Smooth muscle cell (in vitro differentiated cells): ENCODE results near the gene PDE9A. TPM values are rescaled to one million over a fixed set of nuclear protein-coding genes. Genes with fewer than 3 reads are reported as not detected.
"Not testable (repeated sequence)": the region's sequence is repeated elsewhere in the genome, so short reads cannot be mapped to it uniquely, and the experiment has no call there.

ENCODE experiments used
- DNase-seq: peaks from one replicate; lab custom pipeline; 2025; ENCODE audit not compliant: unreplicated experiment; lab: John Stamatoyannopoulos, UW
- H2AFZ ChIP-seq: fragments of 200-600 bp; sonication (generic); 2 replicates; pipeline ENCODE4 v1.6.0; 2016; ENCODE audit warnings: antibody characterized with exemption, low read depth, mild to moderate bottlenecking
- H3F3A ChIP-seq: fragments of 200-600 bp; sonication (generic); 2 replicates; pipeline ENCODE4 v1.6.0; 2017; ENCODE audit warnings: antibody characterized with exemption, low read depth
- H3K27ac ChIP-seq: fragments of 200-600 bp; sonication (generic); 2 replicates; pipeline ENCODE4 v1.5.1; 2016; ENCODE audit warnings: low read depth, mild to moderate bottlenecking
- H3K27me3 ChIP-seq: fragments of 200-600 bp; sonication (generic); 2 replicates; pipeline ENCODE4 v1.6.1; 2016; ENCODE audit warnings: low read depth, mild to moderate bottlenecking
- H3K36me3 ChIP-seq: fragments of 200-600 bp; sonication (generic); 2 replicates; pipeline ENCODE4 v1.5.1; 2016; ENCODE audit warnings: low read depth
- H3K4me1 ChIP-seq: fragments of 200-600 bp; sonication (generic); 2 replicates; pipeline ENCODE4 v1.5.1; 2016; ENCODE audit warnings: low read depth
- H3K4me2 ChIP-seq: fragments of 200-600 bp; sonication (generic); 2 replicates; pipeline ENCODE4 v1.6.0; 2016; ENCODE audit warnings: mild to moderate bottlenecking
- H3K4me3 ChIP-seq: fragments of 200-600 bp; sonication (generic); 2 replicates; pipeline ENCODE4 v1.5.1; 2016; ENCODE audit warnings: mild to moderate bottlenecking
- H3K79me2 ChIP-seq: fragments of 200-600 bp; sonication (generic); 2 replicates; pipeline ENCODE4 v1.6.0; 2016; ENCODE audit warnings: low read depth, mild to moderate bottlenecking
- H3K9ac ChIP-seq: fragments of 200-600 bp; sonication (generic); 2 replicates; pipeline ENCODE4 v1.6.0; 2016; ENCODE audit warnings: low read depth
- H3K9me3 ChIP-seq: fragments of 200-600 bp; sonication (generic); replicated peaks from 2 replicates; pipeline ENCODE4 v1.5.1; 2016; ENCODE audit warnings: low read depth
- H4K20me1 ChIP-seq: fragments of 200-600 bp; sonication (generic); 2 replicates; pipeline ENCODE4 v1.6.0; 2016; ENCODE audit warnings: low read depth
- CTCF ChIP-seq: fragments of 200-600 bp; sonication (generic); IDR thresholded peaks from 2 replicates; pipeline ENCODE4 v1.5.1; 2017; ENCODE audit warnings: borderline replicate concordance, mild to moderate bottlenecking, antibody characterized with exemption; ENCODE audit not compliant: insufficient read depth, poor library complexity, severe bottlenecking
- whole genome bisulfite sequencing: methylation state at CpG from one replicate; pipeline ENCODE4 v1.1.7; 2016; ENCODE audit warnings: low lambda C conversion rate; 5-methylcytosine and 5-hydroxymethylcytosine counted together
- polyA plus RNA-seq: library from polyadenylated mRNA; unstranded; fragments of >200 nt; fragmentation: Nextera tagmentation; extraction: Ambion mirVana; gene quantifications from 2 replicates; pipeline ENCODE4 v1.2.1, GENCODE V29; 2016
- total RNA-seq: library from RNA; depleted of rRNA; stranded (reverse); fragments of >200 nt; gene quantifications from 2 replicates; pipeline ENCODE4 v1.2.3, GENCODE V29; 2014

Gene PDE9A
- total and polyA plus RNA-seq, 2 experiments from 2014 or later: 4.3 to 12.3 TPM

GRCh38 chr21:42711667-42712066, 58.2 kb downstream of the PDE9A start:
- TF ChIP-seq CTCF: no peak
- no peaks in the 10 kb centered on the region for H3K36me3 ChIP-seq
- no peaks in the 10 kb centered on the region for H3K4me1 ChIP-seq
- H3K9ac ChIP-seq: no peak overlapping the region
- no peak overlapping the region for H2AFZ ChIP-seq
- no peak overlapping the region for H3K4me2 ChIP-seq
- no peaks in the 10 kb centered on the region for H3F3A ChIP-seq
- DNase-seq: no peak
- no peaks in the 10 kb centered on the region for H3K27me3 ChIP-seq
- H3K4me3 ChIP-seq: no peak overlapping the region
- H3K9me3 ChIP-seq: no peaks in the 10 kb centered on the region
- 96% methylated on average over 4 of the region's 4 CpGs for WGBS
- H3K79me2 ChIP-seq: no peaks in the 10 kb centered on the region
- no peaks in the 10 kb centered on the region for H4K20me1 ChIP-seq
- H3K27ac ChIP-seq: no peak overlapping the region

- 95% methylated on average over 7 of the region's 7 CpGs for WGBS
Measured at GRCh38 chr21:42715427-42715826, 62.0 kb downstream of the PDE9A start.

GRCh38 chr21:42716074-42716473, 62.7 kb downstream of the PDE9A start:
- DNase-seq: no peak
- no peak for TF ChIP-seq CTCF
- 93% methylated on average over 3 of the region's 3 CpGs for WGBS
- H3K4me3 ChIP-seq: no peak overlapping the region
- H3F3A ChIP-seq: no peaks in the 10 kb centered on the region
- no peak overlapping the region for H3K4me2 ChIP-seq
- no peaks in the 10 kb centered on the region for H3K79me2 ChIP-seq
- no peak overlapping the region for H3K27ac ChIP-seq
- H3K4me1 ChIP-seq: no peaks in the 10 kb centered on the region
- no peaks in the 10 kb centered on the region for H4K20me1 ChIP-seq
- no peaks in the 10 kb centered on the region for H3K27me3 ChIP-seq
- H3K9ac ChIP-seq: no peak overlapping the region
- no peaks in the 10 kb centered on the region for H3K36me3 ChIP-seq
- no peak overlapping the region for H2AFZ ChIP-seq
- H3K9me3 ChIP-seq: no peaks in the 10 kb centered on the region

More at GRCh38 chr21:42715427-42715826, 62.0 kb downstream of the PDE9A start:
- H4K20me1 ChIP-seq, H3K4me2 ChIP-seq, H3F3A ChIP-seq, H3K36me3 ChIP-seq, H3K9ac ChIP-seq, H3K9me3 ChIP-seq, DNase-seq, H3K27me3 ChIP-seq, H3K4me3 ChIP-seq, H3K79me2 ChIP-seq, H2AFZ ChIP-seq, H3K4me1 ChIP-seq, H3K27ac ChIP-seq: not testable (repeated sequence)

GRCh38 chr21:42720484-42720883, 67.1 kb downstream of the PDE9A start:
- DNase-seq, H2AFZ ChIP-seq, H3F3A ChIP-seq, H3K4me1 ChIP-seq, H3K79me2 ChIP-seq, H3K27me3 ChIP-seq, H3K4me2 ChIP-seq, H3K36me3 ChIP-seq, H4K20me1 ChIP-seq, H3K9me3 ChIP-seq, H3K9ac ChIP-seq, H3K4me3 ChIP-seq, H3K27ac ChIP-seq: not testable (repeated sequence)
- WGBS: 84% methylated on average over 12 of the region's 12 CpGs

GRCh38 chr21:42721341-42721824, 68.0 kb downstream of the PDE9A start:
- H3K27ac ChIP-seq: no peak overlapping the region

More at GRCh38 chr21:42721341-42721824, 68.0 kb downstream of the PDE9A start:
- Histone ChIP-seq H3K9ac (no peak overlapping the region), H3K4me3 (no peak overlapping the region), H3K27me3 (no peaks in the 10 kb centered on the region), H3K79me2 (no peaks in the 10 kb centered on the region), H3K36me3 (no peaks in the 10 kb centered on the region), H3F3A (no peaks in the 10 kb centered on the region), H3K4me2 (peak overlapping the region; percentile 7), H2AFZ (no peak overlapping the region), H3K4me1 (no peaks in the 10 kb centered on the region), H3K9me3 (no peaks in the 10 kb centered on the region), H4K20me1 (no peaks in the 10 kb centered on the region)
- TF ChIP-seq CTCF: no peak
- WGBS: 30% methylated on average over 6 of the region's 6 CpGs
- no peak for DNase-seq
